ENCODE results near the gene TMEM41B. TPM values are rescaled to one million over a fixed set of nuclear protein-coding genes. Genes with fewer than 3 reads are reported as not detected.

The TMEM41B gene
- total and polyA plus RNA-seq, 2 of the 4 experiments (the other 2 are of a cell fraction) = 20.8 to 21.5 TPM

- intact Hi-C loops (cut with micrococcal nuclease) (no loop called here), dilution Hi-C loops (cut with HindIII; ENCODE audit: low sequenced_read_pairs, unreplicated experiment) (no loop called here), in situ Hi-C loops (cut with MboI; ENCODE audit: low sequenced_read_pairs) (no loop called here)
- Histone ChIP-seq H3K56ac (ENCODE audit: extremely low read depth, insufficient read depth, low read length) (no peak overlapping the region), H3K36me3 (ENCODE audit: control insufficient read depth, insufficient read depth, low read length) (no peaks in the 10 kb centered on the region), H3K79me1 (ENCODE audit: low read depth in 1 of 2, low read length in 2 of 2) (no peaks in the 10 kb centered on the region), H2BK120ac (ENCODE audit: low read depth, low read length) (peak overlapping the region; percentile 79), H3K9ac (ENCODE audit: low read depth, low read length) (no peak overlapping the region), H3K4ac (ENCODE audit: low read depth, low read length) (peak overlapping the region; percentile 72), H3K4me3 (ENCODE audit: insufficient read depth, low read depth, low read length) (no peak overlapping the region), H4K20me1 (ENCODE audit: insufficient read depth, low read length) (no peaks in the 10 kb centered on the region), H3K9me1 (ENCODE audit: insufficient read depth, low read length) (peaks cover 3% of the 10 kb centered on the region; the same call in 1 of the 2 replicates), H3K14ac (replicated peaks; ENCODE audit: low read depth, low read length) (peak overlapping the region; percentile 68; the same call in 1 of the 2 replicates), H2BK5ac (ENCODE audit: low read depth, low read length, poor library complexity, severe bottlenecking) (peak overlapping the region; percentile 60), H2BK20ac (ENCODE audit: low read depth, low read length) (peak overlapping the region; percentile 14), H3K27me3 (ENCODE audit: control insufficient read depth, insufficient read depth, low read length) (no peaks in the 10 kb centered on the region), H3K27ac (ENCODE audit: insufficient read depth, low read length) (no peak overlapping the region), H4K91ac (ENCODE audit: insufficient read depth, low read depth, low read length) (peak overlapping the region; percentile 49; the same call in 1 of the 2 replicates), H3K23ac (ENCODE audit: low read depth, low read length) (0 out of 2 replicates have a peak overlapping the region, but pooled peaks have one; percentile 45), H2AK5ac (ENCODE audit: low read depth, low read length) (no peak overlapping the region), H2AK9ac (replicated peaks; ENCODE audit: low read depth, low read length, poor library complexity) (peak overlapping the region; percentile 72), H2AFZ (replicated peaks; ENCODE audit: low read length, poor library complexity) (peak overlapping the region; percentile 47), H3K18ac (ENCODE audit: low read depth, low read length) (no peak overlapping the region), H4K8ac (ENCODE audit: low read depth in 2 of 2, low read length in 2 of 2) (peak overlapping the region in 1 of 2 experiments; percentile 23; a peak in 1 of 4 replicates), H3K4me2 (ENCODE audit: low read depth, low read length) (no peak overlapping the region), H2BK15ac (ENCODE audit: low read depth, low read length) (peak overlapping the region; percentile 70; the same call in 1 of the 3 replicates), H3K9me3 (ENCODE audit: control insufficient read depth, insufficient read depth, low read length) (no peaks in the 10 kb centered on the region), H4K5ac (ENCODE audit: low read depth, low read length) (no peak overlapping the region), H3K4me1 (ENCODE audit: control insufficient read depth, insufficient read depth, low read length) (peaks cover 3% of the 10 kb centered on the region)
- 85% methylated on average over 2 of the region's 10 CpGs; no CpG with 5 or more reads in 1 of the 2 experiments for WGBS, 2 experiments (ENCODE audit: extremely low coverage in 2 of 2, insufficient read length in 1 of 2)
- ATAC-seq (ENCODE audit: low read depth) (peak; percentile 32; the same call in 1 of the 2 replicates), DNase-seq (peak; percentile 57)
- CTCF ChIA-PET = no interaction called here
- TF ChIP-seq BHLHE40 (IDR thresholded peaks at IDR 0.05; ENCODE audit: low read depth, low read length) (no peak), POLR2A (IDR thresholded peaks at IDR 0.05; ENCODE audit: low read depth, low read length) (no peak), MXI1 (IDR thresholded peaks at IDR 0.05; ENCODE audit: borderline replicate concordance, low read depth, low read length) (no peak), FOS (IDR thresholded peaks at IDR 0.05; ENCODE audit: low read depth, low read length) (no peak)
- BruUV-seq (replicated peaks) = no TSS peak
- POLR2A ChIA-PET (ENCODE audit: unreplicated experiment) = no interaction called here
Measured at GRCh38 chr11:9330387-9331384, 16.3 kb upstream of the TMEM41B start.
